GM19193 (cell line): Measurements from ENCODE around the gene LRRC4C.

Source experiments
- POLR2A ChIP-seq: IDR thresholded peaks from 4 replicates; pipeline ENCODE4 v1.6.1; 2011; ENCODE audit not compliant: insufficient read depth, insufficient read length; ENCODE audit errors: extremely low read depth

LRRC4C gene

DNA sequence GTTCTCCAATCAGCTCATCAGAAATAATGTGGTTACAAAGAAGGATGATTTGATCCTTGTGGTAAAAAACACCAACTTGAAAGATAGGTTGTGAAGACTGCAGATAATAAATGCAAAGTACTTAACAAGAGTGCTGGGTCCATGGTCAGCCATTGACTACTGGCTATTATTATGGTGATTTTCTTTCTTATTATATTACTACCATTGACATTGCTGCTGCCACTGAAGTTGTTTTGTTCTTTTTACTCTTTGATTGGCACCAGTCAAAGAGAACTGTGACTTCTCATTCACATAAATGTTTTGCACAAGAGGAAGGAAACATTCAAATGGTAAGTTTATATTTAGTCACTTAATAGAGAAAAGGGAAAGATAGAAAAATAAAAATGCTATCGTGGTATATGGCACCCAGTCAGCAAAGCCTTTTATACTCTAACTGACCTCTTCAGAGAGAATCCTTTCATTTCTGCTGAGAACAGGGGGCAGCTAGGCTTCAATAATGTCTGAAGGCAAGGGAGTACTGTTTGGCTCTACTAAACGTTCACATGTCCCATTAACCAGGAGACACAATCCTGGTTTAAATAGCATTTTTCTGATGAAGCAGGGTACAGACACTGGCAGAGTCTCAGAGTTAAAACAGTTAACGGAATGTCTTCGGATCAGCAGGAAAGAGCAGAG lies 64.8 kb downstream of the LRRC4C start:
- TF ChIP-seq POLR2A, result no peak

DNA sequence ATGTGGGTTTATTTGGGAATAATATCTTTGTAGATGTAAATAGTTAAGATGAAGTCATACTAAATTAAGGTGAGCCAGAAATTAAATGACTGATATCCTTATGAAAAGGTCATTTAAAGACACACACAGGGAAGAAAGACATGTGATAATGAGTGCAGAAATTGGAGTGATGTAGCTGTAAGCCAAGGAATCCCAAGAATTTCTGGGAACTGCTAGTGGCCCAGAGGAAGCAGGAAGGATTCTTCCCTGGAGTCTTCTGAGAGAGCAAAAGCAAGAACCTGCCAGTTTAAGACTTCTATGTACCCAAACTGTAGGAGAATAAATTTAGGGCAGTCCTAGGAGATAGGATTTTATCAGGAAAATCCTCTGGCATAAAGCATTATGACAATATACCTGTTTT lies 66.9 kb downstream of the LRRC4C start:
- no peak for TF ChIP-seq POLR2A

DNA sequence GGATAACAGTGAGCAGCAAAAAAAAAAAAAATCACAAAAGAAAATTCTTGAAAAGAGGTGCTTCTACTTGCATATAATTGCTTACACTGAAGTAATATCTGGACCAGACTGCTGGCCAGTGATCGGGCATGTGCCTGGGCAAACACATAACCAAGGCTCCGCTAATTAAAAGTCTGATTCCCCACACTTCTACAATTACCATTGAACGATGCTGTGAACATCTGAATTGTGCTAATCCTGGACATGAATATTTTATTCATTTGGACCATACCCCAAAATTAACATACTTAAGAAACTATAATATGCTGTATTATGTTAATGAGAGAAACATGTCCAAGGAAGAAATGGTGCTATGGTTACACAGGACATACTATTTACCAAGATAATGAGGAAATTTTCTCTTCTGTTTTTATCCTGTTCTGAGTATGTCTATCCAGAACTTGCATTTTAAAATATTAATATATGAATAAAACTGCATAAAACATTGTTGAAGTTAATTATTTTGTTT lies 69.8 kb downstream of the LRRC4C start:
- TF ChIP-seq POLR2A, result no peak

DNA sequence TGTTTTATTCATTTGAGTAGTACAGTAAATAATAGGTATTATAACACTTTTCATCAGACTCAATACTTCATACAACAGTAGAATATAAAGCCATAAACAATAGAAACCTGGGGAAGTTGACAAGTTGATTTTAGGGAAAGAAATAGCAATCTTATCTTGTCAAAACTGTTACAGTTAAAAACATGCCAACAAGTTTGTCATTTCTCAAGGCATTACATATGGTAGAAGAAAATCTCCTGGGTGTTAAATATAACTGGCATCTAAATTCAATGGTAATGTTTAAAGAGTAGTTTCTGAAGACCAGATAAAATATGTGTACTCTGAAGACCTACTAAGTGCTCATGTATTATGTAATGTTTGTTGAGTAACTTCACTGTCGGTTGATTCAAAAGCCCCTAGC lies 75.1 kb downstream of the LRRC4C start:
- TF ChIP-seq POLR2A, result no peak

DNA sequence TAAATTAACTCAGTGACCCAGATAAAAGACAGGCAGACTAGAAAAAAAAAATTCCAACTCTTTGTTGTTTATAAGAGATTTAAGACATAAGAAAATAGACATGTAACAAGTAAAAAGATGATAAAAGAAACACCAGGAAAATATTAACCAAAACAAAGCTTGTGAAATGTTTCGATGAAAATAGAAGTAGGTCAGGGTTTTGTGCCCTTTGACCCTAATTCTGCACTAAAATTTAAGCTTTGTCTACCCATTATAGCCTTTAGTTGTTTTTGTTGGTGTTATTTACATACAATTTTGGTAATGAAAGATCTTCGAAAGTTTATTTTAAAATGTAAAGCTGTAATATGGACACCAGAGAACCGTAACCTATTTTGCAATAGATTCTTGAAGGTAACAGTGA lies 75.7 kb downstream of the LRRC4C start:
- TF ChIP-seq POLR2A, result no peak

DNA sequence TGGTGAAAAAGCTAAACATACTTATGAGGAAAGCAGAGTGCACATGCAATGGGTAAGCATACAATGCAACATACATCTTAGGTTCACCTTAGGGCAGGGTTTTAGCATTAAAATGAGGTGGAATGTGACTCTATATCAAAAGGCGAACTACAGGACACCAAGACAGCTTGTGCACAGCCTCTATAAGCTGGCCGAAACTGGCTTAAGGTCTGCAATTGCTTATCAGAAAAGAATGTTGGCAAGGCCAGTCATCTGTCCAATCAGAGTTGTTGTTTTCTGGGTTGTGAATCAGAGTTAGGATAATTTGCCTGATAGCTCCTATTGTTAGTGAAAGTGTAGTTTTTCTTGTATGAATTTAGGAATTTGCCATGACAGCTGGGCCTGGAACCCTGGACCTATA lies 76.5 kb downstream of the LRRC4C start:
- no peak for TF ChIP-seq POLR2A

DNA sequence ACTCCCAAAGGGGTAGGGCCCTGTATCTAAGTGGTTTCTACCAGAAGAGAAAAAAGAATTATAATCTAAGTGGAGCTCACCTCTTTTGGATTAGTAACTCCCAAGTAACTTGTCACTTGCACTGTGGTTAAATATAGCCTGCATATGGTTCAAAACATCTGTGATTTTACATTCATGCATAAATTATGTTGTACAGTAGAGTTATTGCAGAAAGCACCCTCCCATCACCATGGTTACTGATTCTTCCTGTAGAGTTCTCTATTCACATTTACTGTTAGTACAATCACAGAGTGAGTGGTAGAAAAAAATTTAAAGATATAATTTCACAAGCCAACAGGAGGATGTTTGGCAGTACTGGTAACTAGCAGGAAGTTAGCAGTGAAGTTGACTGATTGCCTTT lies 80.4 kb downstream of the LRRC4C start:
- TF ChIP-seq POLR2A, result no peak

DNA sequence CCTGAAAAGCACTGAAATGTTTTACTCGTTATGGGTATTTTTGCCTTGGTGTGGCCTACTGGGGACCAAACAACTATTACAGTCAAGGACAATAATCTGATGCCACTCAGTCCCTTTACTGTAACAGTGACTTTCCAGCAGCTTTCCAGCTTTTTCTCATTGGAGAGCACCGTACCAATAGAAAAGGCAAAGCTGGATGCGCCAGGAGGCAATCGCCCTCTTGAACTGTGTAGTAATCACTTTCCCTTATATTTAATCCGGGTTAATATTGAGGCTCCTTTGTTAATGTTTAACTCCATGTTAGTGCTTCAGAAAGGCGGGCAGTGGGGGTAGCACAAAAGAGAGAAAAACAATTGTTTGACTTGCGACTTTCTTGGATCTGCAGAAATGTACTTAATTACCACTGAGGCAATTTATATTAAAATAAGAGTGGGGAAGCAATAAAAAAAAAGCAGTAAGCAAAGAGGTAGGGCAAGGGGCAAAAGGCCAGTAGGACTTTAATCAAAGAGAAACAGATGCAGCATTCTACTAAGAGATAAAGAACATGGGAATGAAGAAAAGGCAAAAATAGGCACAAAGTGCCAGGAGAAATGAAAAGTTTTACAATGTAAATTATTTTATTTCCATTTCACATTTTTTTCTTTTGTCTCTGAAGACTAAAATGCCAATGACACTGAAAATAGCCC lies 81.6 kb downstream of the LRRC4C start:
- TF ChIP-seq POLR2A, result no peak

DNA sequence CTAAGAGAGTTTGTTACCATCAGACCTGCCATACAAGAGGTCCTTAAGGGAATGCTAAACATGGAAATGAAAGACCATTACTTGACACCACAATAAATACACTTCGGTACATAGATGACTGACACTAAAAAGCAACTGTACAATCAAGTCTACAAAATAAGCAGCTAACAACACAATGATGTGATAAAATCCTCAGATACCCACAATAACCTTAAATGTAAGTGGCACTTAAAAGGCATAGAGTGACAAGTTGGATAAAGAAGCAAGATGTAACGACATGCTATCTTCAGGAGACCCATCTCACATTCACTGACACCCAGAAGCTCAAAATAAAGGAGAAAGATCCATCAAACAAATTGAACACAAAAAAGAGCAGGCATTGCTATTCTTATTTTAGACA lies 107.6 kb downstream of the LRRC4C start:
- no peak for TF ChIP-seq POLR2A

DNA sequence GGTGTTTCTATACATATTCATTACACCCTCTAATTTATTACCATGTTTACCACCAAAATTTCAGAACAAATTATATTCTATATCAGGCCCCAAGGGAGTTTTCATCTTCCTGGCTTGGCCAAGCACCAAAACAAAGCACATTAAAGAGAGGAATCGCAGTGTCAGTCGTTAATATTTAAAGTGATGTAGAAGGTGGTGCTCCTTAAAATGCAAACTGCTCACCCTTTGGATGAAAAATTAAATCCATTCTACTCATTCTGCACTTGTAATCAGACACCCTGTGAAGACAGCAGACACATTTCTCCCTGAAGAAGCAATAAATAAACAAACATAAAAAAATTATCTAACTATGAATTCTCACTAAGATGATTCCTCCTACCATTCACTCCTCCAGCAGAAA lies 113.4 kb downstream of the LRRC4C start:
- no peak for TF ChIP-seq POLR2A

DNA sequence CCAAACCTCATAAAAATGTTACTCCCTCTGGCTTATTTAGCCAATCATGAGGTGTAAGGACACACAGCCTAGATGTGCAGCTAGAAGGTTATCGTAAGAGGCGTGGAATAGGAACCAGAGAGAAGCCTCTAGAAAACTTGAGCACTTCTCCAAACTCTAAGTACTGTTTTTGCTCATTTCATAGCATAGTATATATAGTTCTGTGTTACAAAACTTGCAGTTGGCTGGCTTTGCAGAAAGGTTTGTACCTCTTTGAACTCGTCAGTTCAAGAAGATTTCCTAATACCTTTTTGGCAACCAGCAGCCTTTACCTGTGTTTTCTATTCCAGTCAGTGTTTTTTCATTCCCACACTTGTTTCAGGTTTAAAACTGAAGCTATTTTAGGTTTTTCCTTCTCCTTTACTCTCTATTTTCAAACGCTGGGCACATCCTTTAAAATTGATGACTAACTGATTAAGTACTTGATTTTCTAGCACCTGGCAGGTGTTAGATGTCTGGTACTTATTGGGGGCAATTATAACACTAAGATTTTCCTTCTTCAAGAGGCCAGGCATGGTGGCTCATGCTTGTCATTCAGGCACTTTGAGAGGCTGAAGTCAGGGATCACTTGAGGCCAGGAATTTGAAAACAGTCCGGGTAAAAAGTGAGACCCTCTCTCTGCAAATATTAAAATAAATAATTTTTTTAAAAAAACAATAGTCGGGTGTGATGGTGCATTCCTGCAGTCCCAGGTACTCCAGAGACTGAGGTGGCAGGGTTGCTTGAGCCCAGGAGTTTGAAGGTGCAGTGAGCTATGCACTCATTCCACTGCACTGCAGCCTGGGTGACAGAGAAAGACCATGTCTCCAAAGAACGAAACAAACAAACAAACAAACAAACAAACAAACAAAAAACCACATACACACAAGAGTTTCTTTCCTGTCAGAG lies 125.2 kb downstream of the LRRC4C start:
- no peak for TF ChIP-seq POLR2A

DNA sequence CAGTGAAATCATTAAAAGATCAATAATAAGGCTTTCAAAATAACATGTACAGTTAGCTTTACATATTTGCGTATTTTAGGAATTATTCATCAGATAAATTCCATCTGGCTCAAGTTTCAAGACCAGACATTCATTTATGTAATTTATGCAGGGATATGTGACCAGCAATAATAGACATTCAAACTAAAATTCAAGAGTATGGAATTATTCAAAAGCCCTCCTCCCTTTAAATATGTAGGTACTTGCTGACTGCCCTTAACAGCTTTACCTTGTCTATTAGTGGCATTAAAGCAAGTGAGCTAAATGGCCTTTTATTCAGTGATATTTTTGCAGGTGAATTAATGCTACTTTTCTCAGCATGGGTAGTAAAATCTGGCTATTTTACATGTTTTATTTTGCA lies 126.1 kb downstream of the LRRC4C start:
- TF ChIP-seq POLR2A, result no peak

DNA sequence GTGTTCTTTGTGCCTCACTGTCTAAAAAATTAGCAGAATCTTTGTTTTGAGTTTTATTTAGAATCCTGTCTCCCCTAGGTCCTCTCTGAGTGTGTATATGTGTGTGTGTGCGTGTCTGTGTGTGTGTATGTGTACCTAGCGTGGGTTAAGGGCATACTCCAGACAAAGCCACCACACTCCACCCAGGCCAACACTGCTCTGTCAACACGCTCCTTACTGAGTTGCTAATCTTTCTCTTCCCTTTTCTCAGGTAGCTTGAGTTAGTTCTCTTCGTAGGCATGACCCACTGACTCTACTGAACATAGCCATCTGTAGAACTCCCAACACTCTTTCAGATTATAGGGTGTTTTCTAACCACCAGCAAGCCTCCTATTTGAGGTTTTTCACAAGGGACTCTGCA lies 131.1 kb downstream of the LRRC4C start:
- no peak for TF ChIP-seq POLR2A

DNA sequence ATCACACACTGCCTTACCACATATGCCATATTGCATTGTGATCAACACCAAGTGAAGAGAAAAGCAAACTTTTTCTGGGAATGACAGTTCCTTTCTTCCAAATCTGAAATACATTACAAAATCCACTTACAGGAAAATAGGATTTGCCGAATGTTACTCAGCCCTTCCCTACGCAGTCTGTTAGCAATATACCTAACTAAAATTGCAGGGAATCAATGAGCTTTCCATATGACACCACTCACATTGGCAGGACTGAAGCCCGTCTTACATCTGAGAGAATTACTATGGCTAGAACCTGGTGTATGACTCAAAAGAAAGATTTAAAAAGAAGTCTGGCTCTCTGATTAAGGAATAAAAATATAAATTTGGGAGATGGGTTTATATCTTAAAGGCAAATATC lies 136.0 kb downstream of the LRRC4C start:
- no peak for TF ChIP-seq POLR2A

DNA sequence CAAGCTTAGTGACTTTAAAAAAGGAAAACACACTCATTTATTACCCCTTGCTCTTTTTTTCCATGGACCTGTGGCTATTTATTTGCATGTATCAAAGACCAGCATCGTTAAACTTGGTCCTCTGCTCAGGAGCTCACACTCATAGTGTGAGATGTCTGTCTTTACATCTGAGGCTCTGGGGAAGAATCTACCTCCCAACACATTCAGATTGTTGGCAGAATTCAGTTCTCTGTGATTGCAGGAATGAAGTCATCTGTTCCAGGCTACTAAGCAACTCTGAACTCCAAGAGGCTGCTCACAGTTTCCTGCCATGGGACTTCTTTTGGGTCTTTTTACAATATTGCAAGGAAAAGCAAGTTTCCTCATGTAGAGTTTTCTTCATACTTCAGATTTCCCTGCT lies 138.8 kb downstream of the LRRC4C start:
- TF ChIP-seq POLR2A, result no peak
